ENCODE measurements around the gene PI4K2A.

GRCh38 chr10:97600616-97601015, 39.9 kb upstream of the PI4K2A start:
- TF ChIP-seq POLR2AphosphoS5 (IDR thresholded peaks at IDR 0.05) (no peak), CTCF (IDR thresholded peaks at IDR 0.05) (no peak)
